ENCODE measurements around the gene GPRC5C. TPM values are rescaled to one million over a fixed set of nuclear protein-coding genes. Genes with fewer than 3 reads are reported as not detected.

GPRC5C gene
- total RNA-seq, 3 donors from 2014 or later (not counting 1 experiment from before 2014, with no cell fraction given): 0.26 to 0.60 (median 0.29) TPM

GRCh38 chr17:74448756-74449155 is 16.9 kb downstream of the GPRC5C start:
- no peak overlapping the region for H3K27ac ChIP-seq (ENCODE audit: low read length)
- intact Hi-C loops (cut with micrococcal nuclease): no loop called here
- TF ChIP-seq, protein P1, sequence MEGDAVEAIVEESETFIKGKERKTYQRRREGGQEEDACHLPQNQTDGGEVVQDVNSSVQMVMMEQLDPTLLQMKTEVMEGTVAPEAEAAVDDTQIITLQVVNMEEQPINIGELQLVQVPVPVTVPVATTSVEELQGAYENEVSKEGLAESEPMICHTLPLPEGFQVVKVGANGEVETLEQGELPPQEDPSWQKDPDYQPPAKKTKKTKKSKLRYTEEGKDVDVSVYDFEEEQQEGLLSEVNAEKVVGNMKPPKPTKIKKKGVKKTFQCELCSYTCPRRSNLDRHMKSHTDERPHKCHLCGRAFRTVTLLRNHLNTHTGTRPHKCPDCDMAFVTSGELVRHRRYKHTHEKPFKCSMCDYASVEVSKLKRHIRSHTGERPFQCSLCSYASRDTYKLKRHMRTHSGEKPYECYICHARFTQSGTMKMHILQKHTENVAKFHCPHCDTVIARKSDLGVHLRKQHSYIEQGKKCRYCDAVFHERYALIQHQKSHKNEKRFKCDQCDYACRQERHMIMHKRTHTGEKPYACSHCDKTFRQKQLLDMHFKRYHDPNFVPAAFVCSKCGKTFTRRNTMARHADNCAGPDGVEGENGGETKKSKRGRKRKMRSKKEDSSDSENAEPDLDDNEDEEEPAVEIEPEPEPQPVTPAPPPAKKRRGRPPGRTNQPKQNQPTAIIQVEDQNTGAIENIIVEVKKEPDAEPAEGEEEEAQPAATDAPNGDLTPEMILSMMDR (IDR thresholded peaks at IDR 0.05): no peak
- H3K9me3 Mint-ChIP-seq: no peaks in the 10 kb centered on the region
- peaks cover 2% of the 10 kb centered on the region for H3K27me3 ChIP-seq (ENCODE audit: control insufficient read depth, insufficient read depth, low read length)
- H3K4me1 Mint-ChIP-seq: peaks cover 7 to 15% of the 10 kb centered on the region in 2 donors
- no peaks in the 10 kb centered on the region for H3K36me3 Mint-ChIP-seq
- H3K4me3 ChIP-seq (ENCODE audit: low read length): no peak overlapping the region
- H3K36me3 ChIP-seq (ENCODE audit: control insufficient read depth, insufficient read depth, low read length): no peaks in the 10 kb centered on the region
- peaks cover 35% of the 10 kb centered on the region for H3K4me1 ChIP-seq (ENCODE audit: control insufficient read depth, insufficient read depth, low read length)
- H3K4me3 Mint-ChIP-seq: no peak overlapping the region
- 91% methylated on average over 8 of the region's 8 CpGs for WGBS (ENCODE audit: insufficient coverage)
- peaks cover 0 to 2% of the 10 kb centered on the region in 2 donors for H3K27me3 Mint-ChIP-seq (ENCODE audit: low read depth in 2 of 2)
- DNase-seq: no peak
- H3K27ac Mint-ChIP-seq: no peak overlapping the region
- no peak for ATAC-seq
- H3K9me3 ChIP-seq (ENCODE audit: control insufficient read depth, insufficient read depth, low read length): no peaks in the 10 kb centered on the region

GRCh38 chr17:74449306-74449705 is 17.4 kb downstream of the GPRC5C start:
- Mint-ChIP-seq H3K4me3 (no peak overlapping the region), H3K36me3 (no peaks in the 10 kb centered on the region), H3K27me3 (ENCODE audit: low read depth in 2 of 2) (peaks cover 0 to 2% of the 10 kb centered on the region in 2 donors), H3K27ac (no peak overlapping the region), H3K9me3 (no peaks in the 10 kb centered on the region), H3K4me1 (peaks cover 7 to 15% of the 10 kb centered on the region in 2 donors)
- Histone ChIP-seq H3K9me3 (ENCODE audit: control insufficient read depth, insufficient read depth, low read length) (no peaks in the 10 kb centered on the region), H3K36me3 (ENCODE audit: control insufficient read depth, insufficient read depth, low read length) (no peaks in the 10 kb centered on the region), H3K27me3 (ENCODE audit: control insufficient read depth, insufficient read depth, low read length) (peaks cover 2% of the 10 kb centered on the region), H3K27ac (ENCODE audit: low read length) (no peak overlapping the region), H3K4me1 (ENCODE audit: control insufficient read depth, insufficient read depth, low read length) (peaks cover 34% of the 10 kb centered on the region), H3K4me3 (ENCODE audit: low read length) (no peak overlapping the region)
- no peak for ATAC-seq
- intact Hi-C loops (cut with micrococcal nuclease): no loop called here
- WGBS (ENCODE audit: insufficient coverage): 86% methylated on average over 11 of the region's 11 CpGs
- TF ChIP-seq, protein P1 (IDR thresholded peaks at IDR 0.05): no peak
- DNase-seq: no peak

- DNase-seq: no peak
- 86% methylated on average over 5 of the region's 5 CpGs for WGBS (ENCODE audit: insufficient coverage)
- Mint-ChIP-seq H3K9me3 (no peaks in the 10 kb centered on the region), H3K36me3 (no peaks in the 10 kb centered on the region), H3K27me3 (ENCODE audit: low read depth in 2 of 2) (peaks cover 0 to 2% of the 10 kb centered on the region in 2 donors), H3K4me1 (peaks cover 7 to 16% of the 10 kb centered on the region in 2 donors), H3K27ac (no peak overlapping the region), H3K4me3 (no peak overlapping the region)
- Histone ChIP-seq H3K36me3 (ENCODE audit: control insufficient read depth, insufficient read depth, low read length) (no peaks in the 10 kb centered on the region), H3K27ac (ENCODE audit: low read length) (no peak overlapping the region), H3K4me3 (ENCODE audit: low read length) (no peak overlapping the region), H3K4me1 (ENCODE audit: control insufficient read depth, insufficient read depth, low read length) (peaks cover 36% of the 10 kb centered on the region), H3K9me3 (ENCODE audit: control insufficient read depth, insufficient read depth, low read length) (no peaks in the 10 kb centered on the region), H3K27me3 (ENCODE audit: control insufficient read depth, insufficient read depth, low read length) (peaks cover 2% of the 10 kb centered on the region)
- ATAC-seq: no peak
- intact Hi-C loops (cut with micrococcal nuclease): no loop called here
- TF ChIP-seq, protein P1 (IDR thresholded peaks at IDR 0.05): no peak
Observed at GRCh38 chr17:74449773-74450172, 17.9 kb downstream of the GPRC5C start.

- H3K9me3 ChIP-seq (ENCODE audit: control insufficient read depth, insufficient read depth, low read length): no peaks in the 10 kb centered on the region
- Mint-ChIP-seq H3K36me3 (no peaks in the 10 kb centered on the region), H3K4me3 (no peak overlapping the region), H3K9me3 (no peaks in the 10 kb centered on the region), H3K27me3 (ENCODE audit: low read depth in 2 of 2) (peaks cover 0 to 2% of the 10 kb centered on the region in 2 donors), H3K27ac (no peak overlapping the region), H3K4me1 (peaks cover 7 to 19% of the 10 kb centered on the region in 2 donors)
- peaks cover 2% of the 10 kb centered on the region for H3K27me3 ChIP-seq (ENCODE audit: control insufficient read depth, insufficient read depth, low read length)
- H3K4me3 ChIP-seq (ENCODE audit: low read length): no peak overlapping the region
- intact Hi-C loops (cut with micrococcal nuclease): no loop called here
- TF ChIP-seq, protein P1 (IDR thresholded peaks at IDR 0.05): no peak
- 97% methylated on average over 3 of the region's 3 CpGs for WGBS (ENCODE audit: insufficient coverage)
- peaks cover 40% of the 10 kb centered on the region for H3K4me1 ChIP-seq (ENCODE audit: control insufficient read depth, insufficient read depth, low read length)
- H3K36me3 ChIP-seq (ENCODE audit: control insufficient read depth, insufficient read depth, low read length): no peaks in the 10 kb centered on the region
- no peak overlapping the region for H3K27ac ChIP-seq (ENCODE audit: low read length)
- no peak for ATAC-seq
- DNase-seq: no peak
Observed at GRCh38 chr17:74450231-74450630, 18.3 kb downstream of the GPRC5C start.
